Measurements from ENCODE around the gene ZDHHC8. TPM values are rescaled to one million over a fixed set of nuclear protein-coding genes. Genes with fewer than 3 reads are reported as not detected.

Gene ZDHHC8
- total RNA-seq, 2 donors from 2014 or later, result 14.1 to 36.6 TPM

DNA sequence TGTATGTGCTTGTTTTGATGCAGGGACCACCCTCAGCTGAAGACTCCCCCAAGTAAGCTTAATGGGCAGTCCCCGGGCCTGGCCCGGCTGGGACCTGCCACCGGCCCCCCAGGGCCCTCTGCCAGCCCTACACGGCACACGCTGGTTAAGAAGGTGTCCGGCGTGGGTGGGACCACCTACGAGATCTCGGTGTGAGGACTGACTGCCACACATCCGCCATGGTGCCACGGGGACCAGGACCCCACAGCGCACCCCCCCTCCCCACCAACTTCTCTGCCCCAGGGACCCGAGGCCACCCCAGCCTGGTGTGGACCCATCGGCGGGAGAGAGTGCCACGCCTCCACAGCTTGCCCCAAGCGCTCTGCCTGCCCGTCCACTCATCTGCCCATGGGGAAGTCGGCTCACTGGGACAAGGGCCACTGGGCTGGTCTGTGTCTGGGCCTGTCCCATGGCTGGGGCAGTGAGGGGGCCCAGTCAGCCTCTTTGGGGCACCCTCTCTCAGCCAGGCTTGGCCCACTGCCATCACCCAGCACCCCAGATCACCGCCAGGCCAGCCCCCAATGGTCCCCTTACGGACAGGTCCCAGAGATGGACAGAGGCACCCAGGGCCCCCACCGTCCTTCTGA lies 13.7 kb downstream of the ZDHHC8 start:
- H3K27me3 ChIP-seq (replicated peaks; ENCODE audit: insufficient read depth), result no peaks in the 10 kb centered on the region
- TF ChIP-seq, protein P1, sequence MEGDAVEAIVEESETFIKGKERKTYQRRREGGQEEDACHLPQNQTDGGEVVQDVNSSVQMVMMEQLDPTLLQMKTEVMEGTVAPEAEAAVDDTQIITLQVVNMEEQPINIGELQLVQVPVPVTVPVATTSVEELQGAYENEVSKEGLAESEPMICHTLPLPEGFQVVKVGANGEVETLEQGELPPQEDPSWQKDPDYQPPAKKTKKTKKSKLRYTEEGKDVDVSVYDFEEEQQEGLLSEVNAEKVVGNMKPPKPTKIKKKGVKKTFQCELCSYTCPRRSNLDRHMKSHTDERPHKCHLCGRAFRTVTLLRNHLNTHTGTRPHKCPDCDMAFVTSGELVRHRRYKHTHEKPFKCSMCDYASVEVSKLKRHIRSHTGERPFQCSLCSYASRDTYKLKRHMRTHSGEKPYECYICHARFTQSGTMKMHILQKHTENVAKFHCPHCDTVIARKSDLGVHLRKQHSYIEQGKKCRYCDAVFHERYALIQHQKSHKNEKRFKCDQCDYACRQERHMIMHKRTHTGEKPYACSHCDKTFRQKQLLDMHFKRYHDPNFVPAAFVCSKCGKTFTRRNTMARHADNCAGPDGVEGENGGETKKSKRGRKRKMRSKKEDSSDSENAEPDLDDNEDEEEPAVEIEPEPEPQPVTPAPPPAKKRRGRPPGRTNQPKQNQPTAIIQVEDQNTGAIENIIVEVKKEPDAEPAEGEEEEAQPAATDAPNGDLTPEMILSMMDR (IDR thresholded peaks at IDR 0.05), result no peak
- no peak for TF ChIP-seq POLR2AphosphoS5 (IDR thresholded peaks at IDR 0.05)
- no peak for TF ChIP-seq POLR2A (IDR thresholded peaks at IDR 0.05)
- DNase-seq (ENCODE audit: low spot score), result no peak
- H3K36me3 ChIP-seq, result no peaks in the 10 kb centered on the region
- 87% methylated on average over 20 of the region's 22 CpGs for WGBS
- no peak overlapping the region for H3K27ac ChIP-seq
- H3K4me1 ChIP-seq (replicated peaks), result no peaks in the 10 kb centered on the region
- H3K4me3 ChIP-seq, result no peak overlapping the region
- intact Hi-C loops (cut with DNase I), result no loop called here
- H3K9me3 ChIP-seq, result no peaks in the 10 kb centered on the region

DNA sequence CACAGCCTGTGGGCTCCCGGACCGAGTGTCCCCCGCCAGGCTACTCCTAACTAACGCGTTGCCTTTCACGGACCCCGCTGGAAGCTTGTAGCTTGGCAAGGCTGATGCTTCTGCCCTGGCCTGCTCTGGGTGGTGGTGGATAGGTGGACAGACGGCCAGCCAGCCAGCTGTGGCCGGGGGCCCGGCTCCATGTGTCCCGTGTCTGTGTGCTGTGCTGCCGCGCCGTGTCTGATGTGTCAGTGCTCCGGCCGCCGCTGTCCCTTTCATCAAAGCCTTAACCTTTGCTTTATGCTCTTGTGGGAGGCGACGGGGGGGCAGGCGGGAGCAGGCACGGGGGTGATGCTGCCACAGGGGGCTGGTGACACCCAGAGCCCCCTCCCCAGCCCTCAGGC lies 14.2 kb downstream of the ZDHHC8 start:
- Histone ChIP-seq H3K36me3 (no peaks in the 10 kb centered on the region), H3K27me3 (replicated peaks; ENCODE audit: insufficient read depth) (no peaks in the 10 kb centered on the region), H3K9me3 (no peaks in the 10 kb centered on the region), H3K4me1 (replicated peaks) (no peaks in the 10 kb centered on the region), H3K4me3 (no peak overlapping the region), H3K27ac (no peak overlapping the region)
- TF ChIP-seq, protein P1 (IDR thresholded peaks at IDR 0.05), result no peak
- TF ChIP-seq POLR2A (IDR thresholded peaks at IDR 0.05) (no peak), POLR2AphosphoS5 (IDR thresholded peaks at IDR 0.05) (no peak)
- intact Hi-C loops (cut with DNase I), result no loop called here
- DNase-seq (ENCODE audit: low spot score), result no peak
- 89% methylated on average over 21 of the region's 21 CpGs for WGBS

DNA sequence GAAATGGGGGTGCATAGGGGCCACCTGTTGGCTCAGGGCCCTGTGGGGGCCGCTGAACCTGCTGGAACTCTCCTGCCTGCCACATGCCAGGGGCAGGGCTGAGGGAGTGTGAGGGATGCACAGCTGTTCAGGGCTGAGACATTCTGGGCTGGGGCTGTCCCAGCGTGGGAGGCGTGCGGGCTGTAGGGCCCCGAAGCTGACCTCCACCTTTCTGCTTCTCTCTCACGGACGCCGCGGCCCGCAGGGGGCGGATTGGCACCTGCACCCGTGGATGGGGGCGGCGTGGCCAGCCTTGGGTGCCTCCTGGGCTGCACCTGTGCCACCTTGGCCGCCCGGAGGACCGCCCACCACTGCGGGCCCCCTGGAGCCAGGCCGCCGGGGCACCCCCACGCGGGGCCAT lies 15.2 kb downstream of the ZDHHC8 start:
- TF ChIP-seq POLR2AphosphoS5 (IDR thresholded peaks at IDR 0.05), result no peak
- no peak for TF ChIP-seq POLR2A (IDR thresholded peaks at IDR 0.05)
- TF ChIP-seq, protein P1 (IDR thresholded peaks at IDR 0.05), result no peak
- H3K36me3 ChIP-seq, result no peaks in the 10 kb centered on the region
- H3K4me1 ChIP-seq (replicated peaks), result no peaks in the 10 kb centered on the region
- no peaks in the 10 kb centered on the region for H3K27me3 ChIP-seq (replicated peaks; ENCODE audit: insufficient read depth)
- WGBS, result 90% methylated on average over 10 of the region's 22 CpGs
- no peak overlapping the region for H3K27ac ChIP-seq
- H3K9me3 ChIP-seq, result no peaks in the 10 kb centered on the region
- no peak for DNase-seq (ENCODE audit: low spot score)
- intact Hi-C loops (cut with DNase I), result no loop called here
- no peak overlapping the region for H3K4me3 ChIP-seq

DNA sequence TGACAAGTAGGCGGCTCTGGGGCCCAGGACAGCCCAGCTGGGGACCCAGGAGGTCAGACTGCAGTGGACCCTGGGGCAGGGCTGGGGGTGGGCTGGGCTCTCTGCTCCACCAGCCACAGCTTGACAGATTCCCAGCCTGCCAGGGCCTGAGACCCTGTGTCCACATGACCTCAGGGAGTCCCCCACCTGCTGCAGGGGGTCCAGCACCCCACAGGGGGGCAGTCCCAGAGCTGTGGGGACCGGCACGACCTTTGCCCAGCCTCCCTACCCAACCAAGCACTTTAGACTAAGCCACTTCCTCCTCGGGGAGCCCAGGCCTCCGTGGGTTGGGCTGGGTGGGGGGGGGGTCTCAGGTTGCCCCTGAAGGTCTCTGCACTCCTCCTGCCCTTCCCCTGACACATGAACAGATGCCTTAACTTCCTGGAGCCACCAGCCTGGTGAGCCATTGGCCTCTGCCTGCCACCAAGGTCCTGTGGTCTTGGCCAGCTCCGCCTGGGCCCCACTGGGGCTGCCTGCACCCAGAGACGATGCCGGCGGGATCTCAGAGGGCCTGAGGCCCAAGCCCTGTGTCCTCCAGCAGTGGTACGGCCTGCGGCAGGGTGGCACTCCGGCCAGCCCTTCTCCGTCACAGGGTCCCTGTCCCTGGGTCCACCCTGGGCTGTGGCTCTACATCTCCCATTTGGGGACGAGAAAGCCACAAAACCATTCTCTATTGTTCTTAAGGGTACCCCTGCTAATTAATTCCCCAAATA lies 15.8 kb downstream of the ZDHHC8 start:
- Histone ChIP-seq H3K36me3 (no peaks in the 10 kb centered on the region), H3K4me3 (no peak overlapping the region), H3K9me3 (no peaks in the 10 kb centered on the region), H3K4me1 (replicated peaks) (no peaks in the 10 kb centered on the region), H3K27me3 (replicated peaks; ENCODE audit: insufficient read depth) (no peaks in the 10 kb centered on the region), H3K27ac (no peak overlapping the region)
- no peak for TF ChIP-seq POLR2AphosphoS5 (IDR thresholded peaks at IDR 0.05)
- DNase-seq (ENCODE audit: low spot score), result no peak
- intact Hi-C loops (cut with DNase I), result no loop called here
- WGBS, result 80% methylated on average over 14 of the region's 14 CpGs

DNA sequence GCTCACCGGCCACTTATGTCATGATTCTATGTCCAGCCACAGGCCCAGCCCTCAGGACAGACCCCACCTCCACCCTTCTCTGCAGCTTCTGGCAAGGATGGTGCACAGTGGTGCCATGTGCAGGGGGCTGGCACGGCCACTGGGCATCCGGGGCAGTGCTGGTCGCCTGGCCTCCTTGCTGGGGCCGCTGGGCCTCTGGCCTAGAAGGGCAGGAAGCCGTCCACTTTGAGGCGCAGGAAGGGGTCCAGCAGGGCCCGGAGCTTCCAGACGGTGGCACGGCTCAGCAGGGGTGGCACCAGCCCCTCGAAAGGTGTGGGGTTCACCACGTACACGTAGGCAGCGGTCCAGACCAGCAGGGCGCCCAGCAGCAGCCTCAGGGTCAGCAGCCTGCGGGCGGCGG lies 16.8 kb downstream of the ZDHHC8 start:
- 84% methylated on average over 18 of the region's 18 CpGs for WGBS
- no peak overlapping the region for H3K27ac ChIP-seq
- H3K9me3 ChIP-seq, result no peaks in the 10 kb centered on the region
- no peaks in the 10 kb centered on the region for H3K36me3 ChIP-seq
- DNase-seq (ENCODE audit: low spot score), result no peak
- no peaks in the 10 kb centered on the region for H3K4me1 ChIP-seq (replicated peaks)
- TF ChIP-seq, protein P1 (IDR thresholded peaks at IDR 0.05), result no peak
- TF ChIP-seq POLR2A (IDR thresholded peaks at IDR 0.05), result no peak
- no peak for TF ChIP-seq POLR2AphosphoS5 (IDR thresholded peaks at IDR 0.05)
- H3K4me3 ChIP-seq, result no peak overlapping the region
- H3K27me3 ChIP-seq (replicated peaks; ENCODE audit: insufficient read depth), result no peaks in the 10 kb centered on the region
- intact Hi-C loops (cut with DNase I), result no loop called here
